IPS-20b (cell line): ENCODE results near the gene SYNE1.

Experiments used
- H3K27ac ChIP-seq: one replicate; pipeline ENCODE4 v1.5.1; 2013; ENCODE audit warnings: low read length
- H3K27me3 ChIP-seq: 2 replicates; pipeline ENCODE4 v1.6.1; 2013; ENCODE audit warnings: mild to moderate bottlenecking, low read length, inconsistent platforms; ENCODE audit not compliant: insufficient read depth
- H3K36me3 ChIP-seq: 2 replicates; pipeline ENCODE4 v1.6.1; 2013; ENCODE audit warnings: low read depth, mild to moderate bottlenecking, inconsistent platforms, low read length, moderate library complexity; ENCODE audit not compliant: insufficient read depth
- H3K4me1 ChIP-seq: 2 replicates; pipeline ENCODE4 v1.6.1; 2013; ENCODE audit warnings: mild to moderate bottlenecking, control low read depth, inconsistent platforms, low read length, moderate library complexity; ENCODE audit not compliant: insufficient read depth
- H3K4me3 ChIP-seq: 2 replicates; pipeline ENCODE4 v1.5.1; 2013; ENCODE audit warnings: mild to moderate bottlenecking, low read length, inconsistent platforms
- H3K9ac ChIP-seq: 2 replicates; pipeline ENCODE4 v1.6.1; 2013; ENCODE audit warnings: low read depth, mild to moderate bottlenecking, inconsistent platforms, low read length, moderate library complexity
- H3K9me3 ChIP-seq: 2 replicates; pipeline ENCODE4 v1.6.1; 2013; ENCODE audit warnings: mild to moderate bottlenecking, low read depth, low read length, inconsistent platforms; ENCODE audit not compliant: insufficient read depth

Gene SYNE1

DNA sequence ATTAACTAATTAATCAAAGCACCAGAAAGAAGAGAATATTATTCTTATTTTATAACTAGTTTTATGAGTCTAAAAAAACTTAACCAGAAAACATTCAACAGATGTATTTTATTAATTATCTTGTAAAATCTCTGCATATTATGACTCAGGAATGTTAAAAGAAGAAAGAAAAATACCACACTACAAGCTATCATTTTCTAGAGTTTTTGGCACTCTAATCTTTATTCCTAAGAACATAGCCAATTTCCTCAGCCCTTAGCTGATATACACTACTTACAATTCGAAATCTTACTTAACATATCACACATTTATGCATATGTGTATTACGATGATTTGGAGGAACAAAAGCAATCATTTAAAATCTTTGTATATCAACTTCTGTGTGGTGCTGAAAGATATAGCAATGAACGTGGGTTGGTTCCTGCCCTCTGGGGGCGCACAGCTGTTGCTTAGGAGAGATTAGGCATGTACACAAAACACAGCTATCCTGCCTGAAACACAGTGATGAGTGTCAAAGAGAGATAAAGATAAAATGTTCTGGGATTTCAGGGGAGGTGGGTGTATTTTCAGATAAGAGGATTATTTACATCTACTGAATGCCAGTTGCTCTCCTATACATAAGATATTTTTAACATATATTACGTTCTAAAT lies 404.5 kb downstream of the SYNE1 start:
- no peaks in the 10 kb centered on the region for H3K27me3 ChIP-seq
- H3K9me3 ChIP-seq = no peaks in the 10 kb centered on the region
- no peak overlapping the region for H3K9ac ChIP-seq
- no peaks in the 10 kb centered on the region for H3K4me1 ChIP-seq
- no peak overlapping the region for H3K27ac ChIP-seq
- H3K36me3 ChIP-seq = no peaks in the 10 kb centered on the region
- no peak overlapping the region for H3K4me3 ChIP-seq

DNA sequence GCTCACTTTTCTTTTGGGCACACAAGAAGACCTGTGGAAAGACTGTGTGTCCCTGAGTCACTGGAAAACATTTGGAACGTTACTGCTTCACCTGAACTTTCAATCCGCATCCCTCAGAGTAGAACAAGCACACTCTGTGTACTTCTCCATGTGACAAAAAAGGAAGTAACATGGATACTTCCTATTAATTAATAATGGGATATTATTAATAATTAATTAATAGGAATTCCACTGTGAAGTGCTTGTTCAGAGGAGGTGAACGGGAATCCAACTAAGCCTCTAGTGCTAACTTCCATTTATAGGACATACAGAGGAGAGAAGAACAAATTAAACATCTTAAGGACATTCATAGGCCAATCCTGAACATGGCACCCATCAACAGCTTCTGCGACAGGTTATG lies 407.8 kb downstream of the SYNE1 start:
- no peaks in the 10 kb centered on the region for H3K27me3 ChIP-seq
- H3K36me3 ChIP-seq = no peaks in the 10 kb centered on the region
- no peaks in the 10 kb centered on the region for H3K9me3 ChIP-seq
- no peak overlapping the region for H3K4me3 ChIP-seq
- H3K9ac ChIP-seq = no peak overlapping the region
- no peaks in the 10 kb centered on the region for H3K4me1 ChIP-seq
- no peak overlapping the region for H3K27ac ChIP-seq

DNA sequence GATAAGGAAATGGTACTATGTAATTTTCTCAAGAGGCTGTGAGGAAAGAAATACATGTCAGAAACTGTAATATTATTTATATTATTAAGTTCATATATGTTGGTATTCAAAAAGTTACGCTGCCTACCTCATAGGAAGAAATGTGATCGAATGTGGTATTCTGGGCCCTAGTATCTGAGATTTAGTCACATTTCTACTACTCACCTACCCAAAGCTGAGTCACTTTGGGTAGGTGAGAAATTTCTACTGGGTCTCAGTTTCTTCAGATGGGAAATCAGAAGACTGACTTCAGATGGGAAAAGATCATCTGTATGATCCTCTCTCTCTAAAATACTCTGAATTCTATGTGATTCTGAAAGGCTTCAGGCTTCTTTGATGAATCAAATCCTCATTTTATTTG lies 411.0 kb downstream of the SYNE1 start:
- Histone ChIP-seq H3K27ac (no peak overlapping the region), H3K36me3 (peaks cover 4% of the 10 kb centered on the region; the same call in 1 of the 2 replicates), H3K27me3 (no peaks in the 10 kb centered on the region), H3K9ac (no peak overlapping the region), H3K9me3 (peaks cover 18% of the 10 kb centered on the region), H3K4me1 (no peaks in the 10 kb centered on the region), H3K4me3 (no peak overlapping the region)

DNA sequence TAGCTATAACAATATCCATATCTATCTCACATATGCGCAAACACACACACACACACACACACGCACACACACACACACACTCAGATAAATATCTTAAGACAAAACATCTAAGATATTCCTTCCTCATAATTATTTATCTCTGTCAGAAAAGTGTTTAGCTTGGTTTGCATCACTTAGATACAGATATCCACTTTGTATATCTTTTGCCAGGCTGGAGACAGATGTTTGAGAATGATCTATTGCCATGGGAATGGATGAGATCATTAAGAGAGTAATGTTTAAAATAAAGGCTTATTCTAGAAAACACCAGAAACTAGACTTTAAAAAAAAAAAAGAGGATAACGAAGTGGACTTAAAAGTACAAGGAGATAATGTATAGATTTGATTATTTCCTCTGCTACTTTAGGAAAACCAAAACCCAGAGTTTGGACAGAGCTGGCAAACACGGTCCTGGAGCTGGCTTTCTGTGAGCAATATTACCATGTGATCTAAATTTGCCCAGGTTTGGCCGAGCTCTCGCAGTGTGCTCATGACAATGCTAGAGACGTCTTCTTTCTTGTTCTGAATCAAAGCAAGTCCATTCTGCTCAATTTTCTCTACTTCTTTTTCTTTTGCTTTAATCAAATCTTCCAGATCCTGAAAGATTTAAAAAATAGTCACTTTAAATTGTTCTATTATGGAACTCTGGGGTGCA lies 411.8 kb downstream of the SYNE1 start:
- Histone ChIP-seq H3K4me3 (no peak overlapping the region), H3K9ac (no peak overlapping the region), H3K36me3 (peaks cover 4% of the 10 kb centered on the region; the same call in 1 of the 2 replicates), H3K9me3 (peaks cover 21% of the 10 kb centered on the region), H3K27me3 (no peaks in the 10 kb centered on the region), H3K27ac (no peak overlapping the region), H3K4me1 (no peaks in the 10 kb centered on the region)

DNA sequence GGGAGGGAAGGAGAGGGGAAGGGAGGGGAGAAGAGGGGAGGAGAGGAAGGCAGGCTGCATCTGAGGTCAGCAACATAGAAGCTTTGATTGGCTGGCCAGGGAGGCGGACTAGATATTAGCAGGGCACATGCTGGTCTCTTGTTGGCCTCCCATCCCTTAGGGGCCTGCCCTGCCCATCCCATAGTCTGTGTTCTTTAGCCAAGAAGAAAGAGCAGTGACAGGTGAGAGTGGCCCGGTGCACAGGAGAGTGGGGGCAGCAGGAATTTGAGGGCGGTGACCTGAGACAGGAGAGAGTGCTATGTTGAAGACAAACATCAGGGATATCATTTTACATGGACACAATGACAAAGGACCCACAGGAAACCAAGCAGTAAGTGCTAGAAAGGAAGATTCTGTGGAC lies 413.5 kb downstream of the SYNE1 start:
- H3K4me3 ChIP-seq = no peak overlapping the region
- peaks cover 4% of the 10 kb centered on the region; the same call in 1 of the 2 replicates for H3K36me3 ChIP-seq
- no peak overlapping the region for H3K9ac ChIP-seq
- no peaks in the 10 kb centered on the region for H3K4me1 ChIP-seq
- H3K9me3 ChIP-seq = peaks cover 21% of the 10 kb centered on the region
- no peak overlapping the region for H3K27ac ChIP-seq
- H3K27me3 ChIP-seq = no peaks in the 10 kb centered on the region

DNA sequence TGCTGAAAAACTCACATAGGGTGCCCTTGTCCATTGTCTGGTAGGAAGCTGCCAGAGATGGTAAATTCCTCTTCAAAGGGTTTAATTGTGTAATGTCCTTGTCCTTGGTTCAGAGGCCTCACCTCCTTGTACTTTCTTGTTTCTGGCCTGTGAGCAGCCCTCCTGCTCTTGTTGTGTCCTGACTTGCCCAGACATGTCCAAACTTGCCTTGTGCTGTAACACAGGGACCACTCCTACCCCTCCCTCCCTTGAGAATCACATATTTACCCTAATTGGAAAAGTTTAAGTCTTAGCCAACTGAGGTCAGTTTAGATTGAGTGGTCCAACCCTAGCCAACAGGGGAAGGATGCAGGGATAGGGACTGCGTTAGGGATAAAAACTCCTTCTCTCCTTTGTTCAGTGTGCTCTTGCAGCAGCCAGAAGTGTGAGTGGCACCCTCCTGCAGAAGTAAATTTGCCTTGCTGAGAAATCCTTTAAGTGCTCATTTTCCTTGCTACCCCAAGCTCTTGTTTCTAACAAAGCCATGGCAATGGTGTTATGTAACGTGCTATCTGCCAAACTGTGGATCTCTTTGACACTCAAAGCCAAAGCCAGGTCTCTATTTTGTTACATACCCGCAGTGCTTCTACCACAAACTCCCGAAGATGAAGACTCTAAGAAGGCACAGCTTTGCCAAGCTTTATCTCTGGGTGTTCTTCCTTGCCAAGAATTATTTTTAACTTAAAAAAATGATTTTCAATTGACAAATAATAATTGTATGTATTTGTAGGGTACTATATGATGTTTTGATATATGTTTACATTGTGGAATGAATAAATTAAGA lies 415.1 kb downstream of the SYNE1 start:
- Histone ChIP-seq H3K27ac (no peak overlapping the region), H3K27me3 (no peaks in the 10 kb centered on the region), H3K4me1 (no peaks in the 10 kb centered on the region), H3K36me3 (peaks cover 4% of the 10 kb centered on the region; the same call in 1 of the 2 replicates), H3K4me3 (no peak overlapping the region), H3K9me3 (peaks cover 21% of the 10 kb centered on the region), H3K9ac (no peak overlapping the region)

DNA sequence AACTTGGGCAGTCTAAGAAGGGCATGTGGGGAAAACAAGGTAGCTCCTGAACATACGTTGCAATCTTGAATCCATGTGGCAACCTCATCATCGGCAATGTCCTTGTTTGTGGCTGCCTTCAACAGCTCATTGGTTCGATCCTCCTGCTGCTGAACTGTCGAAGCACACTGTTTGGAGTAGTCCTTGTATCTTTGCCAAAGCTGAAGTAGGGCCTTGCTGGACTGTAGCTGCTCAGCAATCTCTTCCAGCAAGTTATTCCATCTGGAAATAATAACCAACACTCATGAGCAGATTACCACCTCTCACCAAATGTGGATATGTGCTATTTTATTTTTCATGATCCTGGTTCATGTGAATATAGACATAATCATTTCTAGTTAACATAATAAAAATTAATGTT lies 416.4 kb downstream of the SYNE1 start:
- Histone ChIP-seq H3K36me3 (peaks cover 4% of the 10 kb centered on the region; the same call in 1 of the 2 replicates), H3K9ac (no peak overlapping the region), H3K27ac (no peak overlapping the region), H3K4me3 (no peak overlapping the region), H3K4me1 (no peaks in the 10 kb centered on the region), H3K27me3 (no peaks in the 10 kb centered on the region), H3K9me3 (peaks cover 21% of the 10 kb centered on the region)

DNA sequence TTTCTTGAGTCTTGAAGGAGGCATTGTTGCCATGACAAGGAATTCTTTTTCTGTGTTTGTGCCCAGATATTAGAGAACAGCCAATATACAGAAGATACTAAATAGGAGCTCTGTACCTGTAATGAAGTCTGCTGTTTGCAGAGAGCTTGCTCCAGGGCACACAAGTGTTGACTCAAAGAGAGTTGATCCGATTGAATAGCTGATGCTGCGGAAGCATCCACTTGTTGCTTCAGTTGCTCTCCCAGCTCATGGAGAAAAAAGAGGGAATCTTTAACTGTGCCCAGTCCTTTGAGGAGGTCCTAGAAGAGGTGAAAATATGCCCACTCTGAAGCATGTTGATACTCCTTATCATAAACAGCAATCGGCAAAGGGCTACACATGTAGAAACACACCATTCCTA lies 418.3 kb downstream of the SYNE1 start:
- Histone ChIP-seq H3K9ac (no peak overlapping the region), H3K27ac (no peak overlapping the region), H3K4me3 (no peak overlapping the region), H3K36me3 (peaks cover 4% of the 10 kb centered on the region; the same call in 1 of the 2 replicates), H3K27me3 (no peaks in the 10 kb centered on the region), H3K4me1 (no peaks in the 10 kb centered on the region), H3K9me3 (peaks cover 21% of the 10 kb centered on the region)

DNA sequence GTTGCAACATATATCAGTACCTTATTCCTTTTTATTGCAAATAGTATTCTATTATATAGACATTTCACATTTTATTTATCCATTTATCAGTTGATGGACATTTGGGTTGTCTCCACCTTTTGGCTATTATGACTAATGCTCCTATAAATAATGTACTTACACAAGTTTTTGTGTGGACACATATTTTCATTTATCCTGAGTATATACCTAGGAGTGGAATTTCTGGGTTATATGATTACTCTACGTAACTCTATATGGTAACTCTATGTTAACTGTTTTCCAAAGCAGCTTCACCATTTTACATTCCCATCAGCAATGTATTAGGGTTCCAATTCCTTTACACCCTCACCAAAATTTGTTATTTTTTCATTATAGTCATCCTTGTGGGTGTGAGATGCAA lies 424.7 kb downstream of the SYNE1 start:
- no peaks in the 10 kb centered on the region for H3K27me3 ChIP-seq
- no peaks in the 10 kb centered on the region for H3K9me3 ChIP-seq
- H3K9ac ChIP-seq = no peak overlapping the region
- H3K36me3 ChIP-seq = no peaks in the 10 kb centered on the region
- H3K4me1 ChIP-seq = no peaks in the 10 kb centered on the region
- no peak overlapping the region for H3K27ac ChIP-seq
- H3K4me3 ChIP-seq = no peak overlapping the region

DNA sequence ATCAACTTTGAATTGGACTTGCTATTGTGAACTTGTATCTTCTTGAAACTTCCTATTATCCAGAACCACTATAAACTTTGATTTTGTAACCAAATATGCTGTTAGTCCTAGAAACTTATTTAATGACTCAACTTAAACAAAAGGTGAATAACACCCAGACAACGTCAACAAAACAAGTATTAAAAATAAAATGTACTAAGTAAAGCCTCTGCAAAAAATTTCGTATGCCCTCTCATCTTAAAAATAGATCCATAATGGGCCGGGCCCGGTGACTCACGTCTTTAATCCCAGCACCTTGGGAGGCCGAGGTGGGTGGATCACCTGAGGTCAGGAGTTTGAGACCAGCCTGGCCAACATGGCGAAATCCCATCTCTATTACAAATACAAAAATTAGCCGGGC lies 428.0 kb downstream of the SYNE1 start:
- no peak overlapping the region for H3K4me3 ChIP-seq
- no peaks in the 10 kb centered on the region for H3K4me1 ChIP-seq
- H3K9me3 ChIP-seq = no peaks in the 10 kb centered on the region
- H3K36me3 ChIP-seq = no peaks in the 10 kb centered on the region
- no peaks in the 10 kb centered on the region for H3K27me3 ChIP-seq
- H3K27ac ChIP-seq = no peak overlapping the region
- H3K9ac ChIP-seq = no peak overlapping the region

DNA sequence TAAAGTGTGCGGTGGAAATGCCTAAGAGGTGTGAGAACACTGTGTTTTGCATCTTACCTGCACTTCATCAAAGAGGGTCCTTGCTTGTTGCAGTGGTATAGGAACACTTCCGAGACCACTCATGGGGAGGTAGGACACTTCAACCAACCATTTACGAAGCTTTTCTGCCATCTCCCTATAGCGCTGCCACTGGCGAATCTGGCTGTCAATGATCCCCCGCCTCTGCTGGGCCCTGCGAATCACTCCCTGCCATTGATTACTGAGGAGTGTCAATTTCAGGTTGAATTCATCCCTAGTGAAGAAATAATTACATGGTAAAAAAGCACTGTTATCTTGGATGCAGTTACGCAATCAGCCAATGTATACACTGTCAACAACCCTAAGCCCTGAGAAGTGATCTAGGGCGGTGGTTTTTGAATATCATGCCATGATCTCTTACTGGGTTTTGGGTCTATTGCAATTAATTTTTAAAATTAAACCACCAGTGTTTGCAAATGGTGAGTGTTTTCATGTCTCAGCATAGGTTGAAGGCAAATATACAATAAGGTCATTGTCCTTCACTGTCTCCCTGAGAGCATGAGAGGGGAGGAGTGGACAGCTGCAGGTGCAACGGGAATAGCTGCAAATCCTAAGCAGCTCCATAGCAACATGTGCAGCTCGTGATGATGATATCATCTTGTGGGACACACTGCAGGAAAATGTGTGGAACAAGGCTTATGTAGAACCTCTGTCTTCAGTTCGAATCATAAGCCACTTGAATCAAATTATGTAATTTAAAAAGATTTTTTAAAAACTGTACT lies 429.0 kb downstream of the SYNE1 start:
- H3K27me3 ChIP-seq = no peaks in the 10 kb centered on the region
- H3K36me3 ChIP-seq = no peaks in the 10 kb centered on the region
- no peak overlapping the region for H3K4me3 ChIP-seq
- H3K9me3 ChIP-seq = no peaks in the 10 kb centered on the region
- H3K4me1 ChIP-seq = no peaks in the 10 kb centered on the region
- H3K27ac ChIP-seq = no peak overlapping the region
- H3K9ac ChIP-seq = no peak overlapping the region
